Hematopoietic multipotent progenitor cell treated with erythropoietin and hydrocortisone succinate and interleukin-3 and kit ligand, for 4 days (in vitro differentiated cells): Measurements from ENCODE around the gene LSAMP.
"Not testable (repeated sequence)": the region's sequence is repeated elsewhere in the genome, so short reads cannot be mapped to it uniquely, and the experiment has no call there.

Experiments used
- DNase-seq: peaks from one replicate; pipeline ENCODE4 v3.0.0-alpha.2; 2015

The LSAMP gene

GRCh38 chr3:116084999-116085791, 360.1 kb downstream of the LSAMP start:
- peak; percentile 32 for DNase-seq

- DNase-seq: no peak
Observed at GRCh38 chr3:116083683-116084082, 361.6 kb downstream of the LSAMP start.

- no peak for DNase-seq
Observed at GRCh38 chr3:116078561-116078960, 366.7 kb downstream of the LSAMP start.

GRCh38 chr3:116077557-116077956, 367.7 kb downstream of the LSAMP start:
- DNase-seq: no peak

GRCh38 chr3:116077059-116077458, 368.2 kb downstream of the LSAMP start:
- DNase-seq: no peak

- DNase-seq: not testable (repeated sequence)
Observed at GRCh38 chr3:116070516-116071278, 374.6 kb downstream of the LSAMP start.

GRCh38 chr3:116070061-116070460, 375.2 kb downstream of the LSAMP start:
- DNase-seq: no peak

GRCh38 chr3:116069024-116069423, 376.3 kb downstream of the LSAMP start:
- no peak for DNase-seq

- DNase-seq: no peak
Observed at GRCh38 chr3:116067326-116067725, 378.0 kb downstream of the LSAMP start.

- no peak for DNase-seq
Observed at GRCh38 chr3:116065501-116065900, 379.8 kb downstream of the LSAMP start.

GRCh38 chr3:116064646-116065045, 380.6 kb downstream of the LSAMP start:
- no peak for DNase-seq

GRCh38 chr3:116059421-116060096, 385.7 kb downstream of the LSAMP start:
- DNase-seq: no peak

GRCh38 chr3:116058844-116059243, 386.4 kb downstream of the LSAMP start:
- no peak for DNase-seq

GRCh38 chr3:116057400-116058006, 387.8 kb downstream of the LSAMP start:
- no peak for DNase-seq

GRCh38 chr3:116056280-116056679, 389.0 kb downstream of the LSAMP start:
- DNase-seq: no peak

- DNase-seq: no peak
Observed at GRCh38 chr3:116053017-116053416, 392.3 kb downstream of the LSAMP start.

- DNase-seq: no peak
Observed at GRCh38 chr3:116052602-116053001, 392.7 kb downstream of the LSAMP start.

GRCh38 chr3:116051586-116051985, 393.7 kb downstream of the LSAMP start:
- no peak for DNase-seq

GRCh38 chr3:116051040-116051439, 394.2 kb downstream of the LSAMP start:
- DNase-seq: no peak

- no peak for DNase-seq
Observed at GRCh38 chr3:116050311-116050915, 394.9 kb downstream of the LSAMP start.

- DNase-seq: no peak
Observed at GRCh38 chr3:116048991-116049390, 396.3 kb downstream of the LSAMP start.

- DNase-seq: no peak
Observed at GRCh38 chr3:116046350-116046749, 398.9 kb downstream of the LSAMP start.

- DNase-seq: peak; percentile 40
Observed at GRCh38 chr3:116045314-116045713, 400.0 kb downstream of the LSAMP start.
